ENCODE data around the gene F7. TPM values are rescaled to one million over a fixed set of nuclear protein-coding genes. Genes with fewer than 3 reads are reported as not detected.
"Not testable (repeated sequence)": the region's sequence is repeated elsewhere in the genome, so short reads cannot be mapped to it uniquely, and the experiment has no call there.

Gene F7
- not detected for polyA plus RNA-seq (2013, experiment 1 of 2)
- not detected for polyA plus RNA-seq (2013, experiment 2 of 2)

- Histone ChIP-seq H3K18ac (ENCODE audit: low read depth in 1 of 2, low read length in 2 of 2) (no peak within 1 kb of the TSS), H3K4me1 (ENCODE audit: control insufficient read depth, insufficient read depth, low read depth, low read length) (peaks cover 7% of the 10 kb centered on the region), H3K23ac (ENCODE audit: low read length in 2 of 2) (peak within 1 kb of the TSS in 1 of 2 experiments; percentile 77), H3K4ac (ENCODE audit: low read depth in 1 of 2, low read length in 2 of 2) (no peak within 1 kb of the TSS), H2BK5ac (ENCODE audit: low read depth, low read length, poor library complexity, severe bottlenecking) (no peak within 1 kb of the TSS), H4K91ac (ENCODE audit: low read length) (peak within 1 kb of the TSS; percentile 15), H3K4me3 (ENCODE audit: insufficient read depth in 1 of 2, low read depth in 1 of 2, low read length in 2 of 2) (no peak within 1 kb of the TSS), H3K9me3 (ENCODE audit: control insufficient read depth, low read length) (no peaks in the 10 kb centered on the region), H2AK5ac (ENCODE audit: low read length, severe bottlenecking) (no peak within 1 kb of the TSS), H3K4me2 (ENCODE audit: low read length, poor library complexity, severe bottlenecking) (no peak within 1 kb of the TSS), H2BK12ac (ENCODE audit: low read length in 2 of 2) (no peak within 1 kb of the TSS), H3K27me3 (ENCODE audit: control insufficient read depth in 1 of 2, insufficient read depth in 1 of 2, low read length in 2 of 2) (peaks cover 14 to 27% of the 10 kb centered on the region in 2 experiments), H3K27ac (ENCODE audit: low read length, poor library complexity, severe bottlenecking) (no peak within 1 kb of the TSS), H3K9ac (ENCODE audit: low read length) (no peak within 1 kb of the TSS), H2BK15ac (ENCODE audit: low read depth, poor library complexity, severe bottlenecking) (no peak within 1 kb of the TSS), H3K14ac (ENCODE audit: low read length in 2 of 2) (no peak within 1 kb of the TSS), H2AFZ (ENCODE audit: low read depth, low read length) (no peak within 1 kb of the TSS), H3K36me3 (ENCODE audit: control insufficient read depth in 1 of 2, insufficient read depth in 2 of 2, low read depth in 1 of 2, low read length in 2 of 2) (no peaks in the 10 kb centered on the region), H3K79me1 (replicated peaks; ENCODE audit: low read length, poor library complexity, severe bottlenecking) (no peaks in the 10 kb centered on the region), H4K8ac (ENCODE audit: low read length) (no peak within 1 kb of the TSS), H2BK120ac (ENCODE audit: low read depth, low read length) (no peak within 1 kb of the TSS)
- 72% methylated on average over 16 of the region's 17 CpGs for WGBS
- DNase-seq, result no peak
Observed at GRCh38 chr13:113105032-113105920, at the start of gene F7. F7 (plus strand) TSS chr13:113105791; CDS start chr13:113105842, 51 bp downstream.

DNA sequence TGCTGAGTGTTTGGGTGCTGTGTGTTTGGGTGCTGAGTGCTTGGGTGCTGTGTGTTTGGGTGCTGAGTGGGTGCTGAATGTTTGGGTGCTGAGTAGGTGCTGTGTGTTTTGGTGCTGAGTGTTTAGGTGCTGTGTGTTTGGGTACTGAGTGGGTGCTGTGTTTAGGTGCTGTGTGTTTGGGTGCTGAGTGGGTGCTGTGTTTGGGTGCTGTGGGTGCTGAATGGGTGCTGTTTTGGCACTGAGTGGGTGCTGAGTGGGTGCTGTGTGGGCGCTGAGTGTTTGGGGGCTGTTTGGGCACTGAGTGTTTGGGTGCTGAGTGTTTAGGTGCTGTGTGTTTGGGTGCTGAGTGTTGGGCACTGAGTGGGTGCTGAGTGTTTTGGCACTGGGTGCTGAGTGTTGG is 48.5 kb upstream of the F7 start:
- Histone ChIP-seq H2BK5ac (ENCODE audit: low read depth, low read length, poor library complexity, severe bottlenecking) (no peak overlapping the region), H3K4ac (ENCODE audit: low read depth in 1 of 2, low read length in 2 of 2) (no peak overlapping the region), H3K4me1 (ENCODE audit: control insufficient read depth, insufficient read depth, low read depth, low read length) (peaks cover 3% of the 10 kb centered on the region), H4K91ac (ENCODE audit: low read length) (no peak overlapping the region), H2AFZ (ENCODE audit: low read depth, low read length) (no peak overlapping the region), H2AK5ac (ENCODE audit: low read length, severe bottlenecking) (no peak overlapping the region), H3K23ac (ENCODE audit: low read length in 2 of 2) (no peak overlapping the region), H2BK120ac (ENCODE audit: low read depth, low read length) (no peak overlapping the region), H3K9me3 (ENCODE audit: control insufficient read depth, low read length) (no peaks in the 10 kb centered on the region), H3K27me3 (ENCODE audit: control insufficient read depth in 1 of 2, insufficient read depth in 1 of 2, low read length in 2 of 2) (peaks cover 23 to 55% of the 10 kb centered on the region in 2 experiments), H3K4me3 (ENCODE audit: insufficient read depth in 1 of 2, low read depth in 1 of 2, low read length in 2 of 2) (no peak overlapping the region), H2BK15ac (ENCODE audit: low read depth, poor library complexity, severe bottlenecking) (no peak overlapping the region), H3K27ac (ENCODE audit: low read length, poor library complexity, severe bottlenecking) (no peak overlapping the region), H3K4me2 (ENCODE audit: low read length, poor library complexity, severe bottlenecking) (no peak overlapping the region), H3K14ac (ENCODE audit: low read length in 2 of 2) (no peak overlapping the region), H4K8ac (ENCODE audit: low read length) (no peak overlapping the region), H3K36me3 (ENCODE audit: control insufficient read depth in 1 of 2, insufficient read depth in 2 of 2, low read depth in 1 of 2, low read length in 2 of 2) (no peaks in the 10 kb centered on the region), H3K18ac (ENCODE audit: low read depth in 1 of 2, low read length in 2 of 2) (no peak overlapping the region), H3K9ac (ENCODE audit: low read length) (no peak overlapping the region), H3K79me1 (replicated peaks; ENCODE audit: low read length, poor library complexity, severe bottlenecking) (no peaks in the 10 kb centered on the region), H2BK12ac (ENCODE audit: low read length in 2 of 2) (no peak overlapping the region)
- no peak for DNase-seq
- 91% methylated on average over 1 of the region's 1 CpG for WGBS

DNA sequence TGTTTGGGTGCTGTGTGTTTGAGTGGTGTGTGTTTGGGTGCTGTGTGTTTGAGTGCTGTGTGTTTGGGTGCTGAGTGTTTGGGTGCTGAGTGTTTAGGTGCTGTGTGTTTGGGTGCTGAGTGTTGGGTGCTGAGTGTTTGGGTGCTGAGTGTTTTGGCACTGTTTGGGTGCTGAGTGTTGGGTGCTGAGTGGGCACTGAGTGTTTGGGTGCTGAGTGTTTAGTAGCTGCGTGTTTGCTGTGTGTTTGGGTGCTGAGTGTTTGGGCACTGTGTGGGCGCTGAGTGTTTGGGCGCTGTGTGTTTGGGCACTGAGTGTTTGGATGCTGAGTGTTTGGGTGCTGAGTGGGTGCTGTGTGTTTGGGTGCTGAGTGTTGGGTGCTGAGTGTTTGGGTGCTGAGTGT is 48.0 kb upstream of the F7 start:
- H3K4ac ChIP-seq (ENCODE audit: low read depth in 1 of 2, low read length in 2 of 2); H3K4me2 ChIP-seq (ENCODE audit: low read length, poor library complexity, severe bottlenecking); H3K36me3 ChIP-seq (ENCODE audit: control insufficient read depth in 1 of 2, insufficient read depth in 2 of 2, low read depth in 1 of 2, low read length in 2 of 2); H4K8ac ChIP-seq (ENCODE audit: low read length); H3K9me3 ChIP-seq (ENCODE audit: control insufficient read depth, low read length); H3K14ac ChIP-seq (ENCODE audit: low read length in 2 of 2); H2BK5ac ChIP-seq (ENCODE audit: low read depth, low read length, poor library complexity, severe bottlenecking); H3K4me1 ChIP-seq (ENCODE audit: control insufficient read depth, insufficient read depth, low read depth, low read length); H3K18ac ChIP-seq (ENCODE audit: low read depth in 1 of 2, low read length in 2 of 2); H2AFZ ChIP-seq (ENCODE audit: low read depth, low read length); H2BK120ac ChIP-seq (ENCODE audit: low read depth, low read length); H3K79me1 ChIP-seq (replicated peaks; ENCODE audit: low read length, poor library complexity, severe bottlenecking); H4K91ac ChIP-seq (ENCODE audit: low read length); DNase-seq; H2BK12ac ChIP-seq (ENCODE audit: low read length in 2 of 2); H2BK15ac ChIP-seq (ENCODE audit: low read depth, poor library complexity, severe bottlenecking); H3K4me3 ChIP-seq (ENCODE audit: insufficient read depth in 1 of 2, low read depth in 1 of 2, low read length in 2 of 2); H2AK5ac ChIP-seq (ENCODE audit: low read length, severe bottlenecking); H3K27ac ChIP-seq (ENCODE audit: low read length, poor library complexity, severe bottlenecking); H3K9ac ChIP-seq (ENCODE audit: low read length); H3K23ac ChIP-seq (ENCODE audit: low read length in 2 of 2): not testable (repeated sequence)
- 93% methylated on average over 3 of the region's 3 CpGs for WGBS
- peaks cover 18 to 51% of the 10 kb centered on the region in 2 experiments for H3K27me3 ChIP-seq (ENCODE audit: control insufficient read depth in 1 of 2, insufficient read depth in 1 of 2, low read length in 2 of 2)

GRCh38 chr13:113058129-113058987 is 47.2 kb upstream of the F7 start:
- H3K23ac ChIP-seq (ENCODE audit: low read length in 2 of 2), result no peak overlapping the region
- no peaks in the 10 kb centered on the region for H3K9me3 ChIP-seq (ENCODE audit: control insufficient read depth, low read length)
- no peaks in the 10 kb centered on the region for H3K79me1 ChIP-seq (replicated peaks; ENCODE audit: low read length, poor library complexity, severe bottlenecking)
- H2AFZ ChIP-seq (ENCODE audit: low read depth, low read length), result no peak overlapping the region
- H4K8ac ChIP-seq (ENCODE audit: low read length), result no peak overlapping the region
- no peak overlapping the region for H2BK15ac ChIP-seq (ENCODE audit: low read depth, poor library complexity, severe bottlenecking)
- H2AK5ac ChIP-seq (ENCODE audit: low read length, severe bottlenecking), result no peak overlapping the region
- DNase-seq, result no peak
- H3K36me3 ChIP-seq (ENCODE audit: control insufficient read depth in 1 of 2, insufficient read depth in 2 of 2, low read depth in 1 of 2, low read length in 2 of 2), result no peaks in the 10 kb centered on the region
- H3K27ac ChIP-seq (ENCODE audit: low read length, poor library complexity, severe bottlenecking), result no peak overlapping the region
- H3K4ac ChIP-seq (ENCODE audit: low read depth in 1 of 2, low read length in 2 of 2), result no peak overlapping the region
- H2BK120ac ChIP-seq (ENCODE audit: low read depth, low read length), result no peak overlapping the region
- H3K27me3 ChIP-seq (ENCODE audit: control insufficient read depth in 1 of 2, insufficient read depth in 1 of 2, low read length in 2 of 2), result peaks cover 10 to 47% of the 10 kb centered on the region in 2 experiments
- no peak overlapping the region for H2BK5ac ChIP-seq (ENCODE audit: low read depth, low read length, poor library complexity, severe bottlenecking)
- no peak overlapping the region for H3K9ac ChIP-seq (ENCODE audit: low read length)
- no peak overlapping the region for H3K4me2 ChIP-seq (ENCODE audit: low read length, poor library complexity, severe bottlenecking)
- 90% methylated on average over 19 of the region's 21 CpGs for WGBS
- no peak overlapping the region for H2BK12ac ChIP-seq (ENCODE audit: low read length in 2 of 2)
- H3K18ac ChIP-seq (ENCODE audit: low read depth in 1 of 2, low read length in 2 of 2), result no peak overlapping the region
- H3K4me3 ChIP-seq (ENCODE audit: insufficient read depth in 1 of 2, low read depth in 1 of 2, low read length in 2 of 2), result no peak overlapping the region
- no peak overlapping the region for H3K14ac ChIP-seq (ENCODE audit: low read length in 2 of 2)
- no peak overlapping the region for H4K91ac ChIP-seq (ENCODE audit: low read length)
- H3K4me1 ChIP-seq (ENCODE audit: control insufficient read depth, insufficient read depth, low read depth, low read length), result peaks cover 3% of the 10 kb centered on the region

All from mesenchymal stem cell (in vitro differentiated cells and primary cell).